ENCODE measurements around the gene ARRB1.

Gene ARRB1

DNA sequence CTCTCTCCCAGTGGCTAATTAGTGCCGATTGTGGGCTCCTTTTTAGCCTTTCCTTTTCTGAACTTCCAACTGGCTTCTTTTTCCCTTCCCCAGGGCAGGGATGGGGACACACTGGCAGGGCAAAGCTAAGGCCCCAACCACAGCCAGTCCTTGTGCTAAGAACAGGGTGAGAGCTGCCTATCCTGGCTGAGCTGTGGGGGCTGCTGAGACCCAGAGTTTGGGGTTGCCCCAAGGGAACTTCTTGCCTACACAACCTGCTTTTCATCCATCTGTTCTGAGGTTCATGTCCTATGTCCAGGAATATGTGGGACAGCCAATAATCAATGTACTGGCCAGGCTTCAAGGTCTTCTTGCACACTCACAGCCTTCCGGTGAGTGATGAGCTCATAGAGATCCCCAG is 120.8 kb downstream of the ARRB1 start:
- DNase-seq (ENCODE audit: low read depth in 2 of 2), result no peak

DNA sequence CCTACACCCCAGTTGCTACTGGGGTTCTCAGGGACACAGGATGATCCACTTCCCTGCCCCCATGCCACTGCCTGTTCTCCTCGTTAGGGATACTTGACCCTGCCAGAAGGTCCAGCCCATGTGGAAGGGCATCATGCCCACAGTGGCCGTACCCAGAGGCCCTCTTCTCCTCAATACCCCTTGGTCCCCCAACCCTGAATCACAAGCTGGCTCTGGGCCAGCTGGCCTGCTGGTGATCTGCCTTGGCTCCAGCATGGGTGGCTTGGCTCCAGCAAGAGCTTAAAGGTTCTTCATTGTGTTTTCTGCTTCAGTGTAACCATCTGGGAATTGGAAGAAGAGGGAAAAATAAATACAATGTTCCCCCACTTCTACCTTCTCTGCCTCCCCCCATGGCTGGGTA is 122.0 kb downstream of the ARRB1 start:
- DNase-seq (ENCODE audit: low read depth in 2 of 2), result no peak

DNA sequence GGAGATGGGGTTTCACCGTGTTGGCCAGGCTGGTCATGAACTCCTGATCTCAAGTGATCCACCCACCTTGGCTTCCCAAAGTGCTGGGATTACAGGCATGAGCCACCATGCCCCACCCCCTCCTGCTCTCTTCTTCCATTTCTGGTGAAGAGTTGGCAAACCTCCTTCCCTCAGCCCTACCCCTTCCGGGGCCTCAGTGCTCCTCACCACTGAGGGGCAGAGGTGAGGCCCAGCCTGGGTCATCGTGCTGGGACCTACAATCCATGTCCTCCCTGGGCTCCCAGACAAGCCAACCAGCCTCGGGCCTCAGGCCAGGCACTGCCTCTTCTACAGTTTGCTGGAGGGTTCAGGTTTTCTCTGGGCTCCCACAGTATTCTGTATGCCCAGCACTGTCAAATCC is 125.7 kb downstream of the ARRB1 start:
- no peak for DNase-seq (ENCODE audit: low read depth in 2 of 2)

DNA sequence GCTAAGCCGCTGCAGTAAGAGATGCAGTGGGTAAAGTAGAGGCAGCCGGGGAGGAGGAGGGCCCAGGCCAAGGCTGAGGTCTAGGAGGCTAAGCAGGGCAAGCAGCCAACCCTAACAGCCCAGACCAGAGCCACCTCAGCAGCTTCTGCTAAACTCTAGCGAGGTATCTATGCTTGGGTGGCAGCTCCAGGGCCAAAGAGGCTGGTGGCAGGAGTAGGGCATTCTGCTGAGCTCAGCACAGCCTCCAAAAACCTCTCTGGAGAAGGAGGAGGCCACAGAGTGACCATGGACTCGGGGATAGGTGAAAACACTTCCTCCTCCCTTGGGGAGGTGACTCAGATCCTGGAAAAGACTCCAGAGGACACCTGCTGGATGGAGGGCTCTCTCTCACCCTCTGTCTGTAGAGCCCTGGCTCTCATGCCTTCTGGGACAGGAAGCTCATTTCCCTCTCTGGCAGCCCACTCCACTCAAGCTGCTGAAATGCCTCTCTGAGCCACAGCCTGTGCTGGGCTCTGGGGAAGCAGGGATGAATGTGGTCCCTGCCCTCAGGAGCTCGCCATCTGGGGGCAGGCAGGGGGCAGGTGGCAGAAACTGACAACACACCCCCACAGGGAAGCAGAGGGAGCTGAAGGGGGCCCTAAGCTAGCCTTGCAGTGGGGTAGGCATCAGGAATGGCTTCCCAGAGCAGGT is 127.4 kb downstream of the ARRB1 start:
- no peak for DNase-seq (ENCODE audit: low read depth in 2 of 2)

DNA sequence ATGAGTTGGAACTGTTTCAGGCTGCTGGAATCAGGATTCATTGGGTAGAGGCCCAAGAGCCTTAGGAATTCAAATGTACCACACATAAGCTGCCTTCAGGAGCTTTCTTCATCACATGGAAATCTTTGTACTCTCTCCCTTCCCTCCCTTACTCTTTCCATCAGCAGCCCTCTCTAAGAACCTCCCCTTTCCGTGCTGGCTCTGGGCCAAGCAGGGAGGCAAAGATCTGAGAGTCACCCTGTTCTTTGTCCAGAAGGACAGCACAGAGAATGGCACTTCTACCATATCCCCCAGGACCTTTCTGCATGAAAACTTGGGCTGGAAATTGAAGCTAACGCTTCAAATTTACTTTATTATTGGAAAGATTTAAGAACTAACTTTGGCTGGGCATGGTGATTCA is 131.6 kb downstream of the ARRB1 start:
- DNase-seq (ENCODE audit: low read depth in 2 of 2), result no peak

- DNase-seq (ENCODE audit: low read depth in 2 of 2), result no peak
Measured at GRCh38 chr11:75214843-75215242, 136.6 kb downstream of the ARRB1 start.

- peak; percentile 32 to 39 for DNase-seq (ENCODE audit: low read depth in 2 of 2)
Measured at GRCh38 chr11:75214411-75214821, 137.0 kb downstream of the ARRB1 start.
